ENCODE data around the gene LSM10. TPM values are rescaled to one million over a fixed set of nuclear protein-coding genes. Genes with fewer than 3 reads are reported as not detected.

LSM10 gene
- total RNA-seq, 1 experiment from 2014 or later, result 56.3 TPM

DNA sequence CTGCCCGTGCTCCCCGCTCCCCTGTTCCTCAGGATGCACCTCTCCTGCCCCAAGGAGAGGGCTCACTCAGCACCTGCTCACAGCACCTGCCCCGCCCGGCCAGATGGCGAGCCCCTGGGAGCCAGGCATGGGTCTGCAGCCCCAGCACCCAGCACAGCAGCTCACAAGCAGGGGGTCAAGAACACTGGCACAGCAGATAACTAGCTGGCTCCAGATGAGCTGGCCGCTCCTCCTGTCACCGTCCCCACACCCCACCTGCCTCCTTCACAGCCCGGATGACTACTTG, 53.4 kb downstream of the LSM10 start (continued):
- TF ChIP-seq, protein P1, sequence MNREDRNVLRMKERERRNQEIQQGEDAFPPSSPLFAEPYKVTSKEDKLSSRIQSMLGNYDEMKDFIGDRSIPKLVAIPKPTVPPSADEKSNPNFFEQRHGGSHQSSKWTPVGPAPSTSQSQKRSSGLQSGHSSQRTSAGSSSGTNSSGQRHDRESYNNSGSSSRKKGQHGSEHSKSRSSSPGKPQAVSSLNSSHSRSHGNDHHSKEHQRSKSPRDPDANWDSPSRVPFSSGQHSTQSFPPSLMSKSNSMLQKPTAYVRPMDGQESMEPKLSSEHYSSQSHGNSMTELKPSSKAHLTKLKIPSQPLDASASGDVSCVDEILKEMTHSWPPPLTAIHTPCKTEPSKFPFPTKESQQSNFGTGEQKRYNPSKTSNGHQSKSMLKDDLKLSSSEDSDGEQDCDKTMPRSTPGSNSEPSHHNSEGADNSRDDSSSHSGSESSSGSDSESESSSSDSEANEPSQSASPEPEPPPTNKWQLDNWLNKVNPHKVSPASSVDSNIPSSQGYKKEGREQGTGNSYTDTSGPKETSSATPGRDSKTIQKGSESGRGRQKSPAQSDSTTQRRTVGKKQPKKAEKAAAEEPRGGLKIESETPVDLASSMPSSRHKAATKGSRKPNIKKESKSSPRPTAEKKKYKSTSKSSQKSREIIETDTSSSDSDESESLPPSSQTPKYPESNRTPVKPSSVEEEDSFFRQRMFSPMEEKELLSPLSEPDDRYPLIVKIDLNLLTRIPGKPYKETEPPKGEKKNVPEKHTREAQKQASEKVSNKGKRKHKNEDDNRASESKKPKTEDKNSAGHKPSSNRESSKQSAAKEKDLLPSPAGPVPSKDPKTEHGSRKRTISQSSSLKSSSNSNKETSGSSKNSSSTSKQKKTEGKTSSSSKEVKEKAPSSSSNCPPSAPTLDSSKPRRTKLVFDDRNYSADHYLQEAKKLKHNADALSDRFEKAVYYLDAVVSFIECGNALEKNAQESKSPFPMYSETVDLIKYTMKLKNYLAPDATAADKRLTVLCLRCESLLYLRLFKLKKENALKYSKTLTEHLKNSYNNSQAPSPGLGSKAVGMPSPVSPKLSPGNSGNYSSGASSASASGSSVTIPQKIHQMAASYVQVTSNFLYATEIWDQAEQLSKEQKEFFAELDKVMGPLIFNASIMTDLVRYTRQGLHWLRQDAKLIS (CRISPR knock-in tag; IDR thresholded peaks at IDR 0.05; ENCODE audit: borderline replicate concordance), result no peak
- TF ChIP-seq FOXJ3 (CRISPR knock-in tag; IDR thresholded peaks at IDR 0.05; ENCODE audit: borderline replicate concordance) (no peak), OVOL2 (CRISPR knock-in tag; IDR thresholded peaks at IDR 0.05; ENCODE audit: borderline replicate concordance) (no peak), SOX15 (CRISPR knock-in tag; IDR thresholded peaks at IDR 0.05) (no peak), JUN (CRISPR knock-in tag; IDR thresholded peaks at IDR 0.05) (no peak), KAT7 (CRISPR knock-in tag; IDR thresholded peaks at IDR 0.05; ENCODE audit: borderline replicate concordance) (no peak), ZBTB21 (CRISPR knock-in tag; IDR thresholded peaks at IDR 0.05; ENCODE audit: borderline replicate concordance) (no peak)
- TF ChIP-seq, protein P2, sequence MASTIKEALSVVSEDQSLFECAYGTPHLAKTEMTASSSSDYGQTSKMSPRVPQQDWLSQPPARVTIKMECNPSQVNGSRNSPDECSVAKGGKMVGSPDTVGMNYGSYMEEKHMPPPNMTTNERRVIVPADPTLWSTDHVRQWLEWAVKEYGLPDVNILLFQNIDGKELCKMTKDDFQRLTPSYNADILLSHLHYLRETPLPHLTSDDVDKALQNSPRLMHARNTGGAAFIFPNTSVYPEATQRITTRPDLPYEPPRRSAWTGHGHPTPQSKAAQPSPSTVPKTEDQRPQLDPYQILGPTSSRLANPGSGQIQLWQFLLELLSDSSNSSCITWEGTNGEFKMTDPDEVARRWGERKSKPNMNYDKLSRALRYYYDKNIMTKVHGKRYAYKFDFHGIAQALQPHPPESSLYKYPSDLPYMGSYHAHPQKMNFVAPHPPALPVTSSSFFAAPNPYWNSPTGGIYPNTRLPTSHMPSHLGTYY (CRISPR knock-in tag; IDR thresholded peaks at IDR 0.05), result no peak
- TF ChIP-seq, protein P3, sequence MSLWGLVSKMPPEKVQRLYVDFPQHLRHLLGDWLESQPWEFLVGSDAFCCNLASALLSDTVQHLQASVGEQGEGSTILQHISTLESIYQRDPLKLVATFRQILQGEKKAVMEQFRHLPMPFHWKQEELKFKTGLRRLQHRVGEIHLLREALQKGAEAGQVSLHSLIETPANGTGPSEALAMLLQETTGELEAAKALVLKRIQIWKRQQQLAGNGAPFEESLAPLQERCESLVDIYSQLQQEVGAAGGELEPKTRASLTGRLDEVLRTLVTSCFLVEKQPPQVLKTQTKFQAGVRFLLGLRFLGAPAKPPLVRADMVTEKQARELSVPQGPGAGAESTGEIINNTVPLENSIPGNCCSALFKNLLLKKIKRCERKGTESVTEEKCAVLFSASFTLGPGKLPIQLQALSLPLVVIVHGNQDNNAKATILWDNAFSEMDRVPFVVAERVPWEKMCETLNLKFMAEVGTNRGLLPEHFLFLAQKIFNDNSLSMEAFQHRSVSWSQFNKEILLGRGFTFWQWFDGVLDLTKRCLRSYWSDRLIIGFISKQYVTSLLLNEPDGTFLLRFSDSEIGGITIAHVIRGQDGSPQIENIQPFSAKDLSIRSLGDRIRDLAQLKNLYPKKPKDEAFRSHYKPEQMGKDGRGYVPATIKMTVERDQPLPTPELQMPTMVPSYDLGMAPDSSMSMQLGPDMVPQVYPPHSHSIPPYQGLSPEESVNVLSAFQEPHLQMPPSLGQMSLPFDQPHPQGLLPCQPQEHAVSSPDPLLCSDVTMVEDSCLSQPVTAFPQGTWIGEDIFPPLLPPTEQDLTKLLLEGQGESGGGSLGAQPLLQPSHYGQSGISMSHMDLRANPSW (CRISPR knock-in tag; conservative IDR thresholded peaks at IDR 0.05; ENCODE audit: low read depth), result no peak
- TF ChIP-seq, protein P4, sequence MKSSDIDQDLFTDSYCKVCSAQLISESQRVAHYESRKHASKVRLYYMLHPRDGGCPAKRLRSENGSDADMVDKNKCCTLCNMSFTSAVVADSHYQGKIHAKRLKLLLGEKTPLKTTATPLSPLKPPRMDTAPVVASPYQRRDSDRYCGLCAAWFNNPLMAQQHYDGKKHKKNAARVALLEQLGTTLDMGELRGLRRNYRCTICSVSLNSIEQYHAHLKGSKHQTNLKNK (CRISPR knock-in tag; IDR thresholded peaks at IDR 0.05), result no peak
- TF ChIP-seq, protein P5, sequence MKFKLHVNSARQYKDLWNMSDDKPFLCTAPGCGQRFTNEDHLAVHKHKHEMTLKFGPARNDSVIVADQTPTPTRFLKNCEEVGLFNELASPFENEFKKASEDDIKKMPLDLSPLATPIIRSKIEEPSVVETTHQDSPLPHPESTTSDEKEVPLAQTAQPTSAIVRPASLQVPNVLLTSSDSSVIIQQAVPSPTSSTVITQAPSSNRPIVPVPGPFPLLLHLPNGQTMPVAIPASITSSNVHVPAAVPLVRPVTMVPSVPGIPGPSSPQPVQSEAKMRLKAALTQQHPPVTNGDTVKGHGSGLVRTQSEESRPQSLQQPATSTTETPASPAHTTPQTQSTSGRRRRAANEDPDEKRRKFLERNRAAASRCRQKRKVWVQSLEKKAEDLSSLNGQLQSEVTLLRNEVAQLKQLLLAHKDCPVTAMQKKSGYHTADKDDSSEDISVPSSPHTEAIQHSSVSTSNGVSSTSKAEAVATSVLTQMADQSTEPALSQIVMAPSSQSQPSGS (CRISPR knock-in tag; IDR thresholded peaks at IDR 0.05; ENCODE audit: borderline replicate concordance, low read depth), result no peak

DNA sequence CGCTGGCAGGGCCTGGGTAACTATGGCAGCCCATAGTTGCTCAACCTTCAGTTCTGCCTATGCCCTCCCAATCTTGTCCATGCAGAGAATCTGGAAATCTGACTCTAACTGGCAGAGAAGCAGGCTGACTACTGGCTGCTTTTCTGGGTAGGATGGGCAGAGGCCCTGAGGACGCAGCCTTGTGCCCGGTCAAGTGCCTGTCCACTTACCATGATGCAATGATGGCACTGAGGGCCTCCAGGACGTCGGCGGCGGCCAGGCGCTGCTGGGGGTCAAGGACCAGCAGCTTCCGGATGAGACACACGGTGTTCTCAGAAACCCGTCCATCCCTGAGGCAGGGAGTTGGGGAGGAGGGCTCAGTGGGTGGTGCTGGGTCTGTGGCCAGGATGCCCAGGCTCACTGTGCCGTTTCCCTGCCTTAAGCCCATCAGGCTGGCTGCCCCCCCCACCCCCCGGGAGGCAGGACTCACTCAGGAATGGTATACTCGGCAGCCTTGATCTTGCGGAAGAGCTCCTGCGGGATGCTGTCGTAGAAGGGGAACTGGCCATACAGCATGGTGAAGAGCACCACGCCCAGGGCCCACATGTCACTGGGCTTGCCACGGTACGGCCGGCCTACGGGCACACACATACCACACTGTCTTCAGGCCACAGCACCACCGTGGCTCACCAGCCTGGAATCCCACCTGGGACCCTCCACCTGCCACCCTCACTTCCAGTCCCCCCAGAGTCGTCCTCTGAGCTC, 53.9 kb downstream of the LSM10 start:
- TF ChIP-seq ZNF138 (CRISPR knock-in tag; conservative IDR thresholded peaks at IDR 0.05) (no peak), GRHL2 (CRISPR knock-in tag; IDR thresholded peaks at IDR 0.05; ENCODE audit: insufficient replicate concordance, severe bottlenecking) (no peak), TCF7 (CRISPR knock-in tag; IDR thresholded peaks at IDR 0.05; ENCODE audit: low read depth) (no peak), CBFB (CRISPR knock-in tag; IDR thresholded peaks at IDR 0.05; ENCODE audit: low read depth) (no peak), MYBL2 (CRISPR knock-in tag; IDR thresholded peaks at IDR 0.05) (no peak), ZNF317 (CRISPR knock-in tag; IDR thresholded peaks at IDR 0.05; ENCODE audit: borderline replicate concordance, low read depth) (no peak)
- TF ChIP-seq, protein P6, sequence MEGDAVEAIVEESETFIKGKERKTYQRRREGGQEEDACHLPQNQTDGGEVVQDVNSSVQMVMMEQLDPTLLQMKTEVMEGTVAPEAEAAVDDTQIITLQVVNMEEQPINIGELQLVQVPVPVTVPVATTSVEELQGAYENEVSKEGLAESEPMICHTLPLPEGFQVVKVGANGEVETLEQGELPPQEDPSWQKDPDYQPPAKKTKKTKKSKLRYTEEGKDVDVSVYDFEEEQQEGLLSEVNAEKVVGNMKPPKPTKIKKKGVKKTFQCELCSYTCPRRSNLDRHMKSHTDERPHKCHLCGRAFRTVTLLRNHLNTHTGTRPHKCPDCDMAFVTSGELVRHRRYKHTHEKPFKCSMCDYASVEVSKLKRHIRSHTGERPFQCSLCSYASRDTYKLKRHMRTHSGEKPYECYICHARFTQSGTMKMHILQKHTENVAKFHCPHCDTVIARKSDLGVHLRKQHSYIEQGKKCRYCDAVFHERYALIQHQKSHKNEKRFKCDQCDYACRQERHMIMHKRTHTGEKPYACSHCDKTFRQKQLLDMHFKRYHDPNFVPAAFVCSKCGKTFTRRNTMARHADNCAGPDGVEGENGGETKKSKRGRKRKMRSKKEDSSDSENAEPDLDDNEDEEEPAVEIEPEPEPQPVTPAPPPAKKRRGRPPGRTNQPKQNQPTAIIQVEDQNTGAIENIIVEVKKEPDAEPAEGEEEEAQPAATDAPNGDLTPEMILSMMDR (IDR thresholded peaks at IDR 0.05), result no peak
- TF ChIP-seq, protein P7, sequence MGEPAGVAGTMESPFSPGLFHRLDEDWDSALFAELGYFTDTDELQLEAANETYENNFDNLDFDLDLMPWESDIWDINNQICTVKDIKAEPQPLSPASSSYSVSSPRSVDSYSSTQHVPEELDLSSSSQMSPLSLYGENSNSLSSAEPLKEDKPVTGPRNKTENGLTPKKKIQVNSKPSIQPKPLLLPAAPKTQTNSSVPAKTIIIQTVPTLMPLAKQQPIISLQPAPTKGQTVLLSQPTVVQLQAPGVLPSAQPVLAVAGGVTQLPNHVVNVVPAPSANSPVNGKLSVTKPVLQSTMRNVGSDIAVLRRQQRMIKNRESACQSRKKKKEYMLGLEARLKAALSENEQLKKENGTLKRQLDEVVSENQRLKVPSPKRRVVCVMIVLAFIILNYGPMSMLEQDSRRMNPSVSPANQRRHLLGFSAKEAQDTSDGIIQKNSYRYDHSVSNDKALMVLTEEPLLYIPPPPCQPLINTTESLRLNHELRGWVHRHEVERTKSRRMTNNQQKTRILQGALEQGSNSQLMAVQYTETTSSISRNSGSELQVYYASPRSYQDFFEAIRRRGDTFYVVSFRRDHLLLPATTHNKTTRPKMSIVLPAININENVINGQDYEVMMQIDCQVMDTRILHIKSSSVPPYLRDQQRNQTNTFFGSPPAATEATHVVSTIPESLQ (CRISPR knock-in tag; IDR thresholded peaks at IDR 0.05), result no peak
- no peaks in the 10 kb centered on the region for H3K4me1 Mint-ChIP-seq
- ATAC-seq, result no peak
- DNase-seq (ENCODE audit: low spot score), result no peak
- ChIA-PET POLR2A (no interaction called here), CTCF (interaction anchor here (0.6 to 6.0 kb wide), 19 partner anchors 8 to 740 kb away, joined by 3 to 76 read pairs (median 11); partner anchors contain the start of genes EVA1B, OSCP1, SH3D21 and STK40)
- no peaks in the 10 kb centered on the region for H3K27me3 Mint-ChIP-seq (ENCODE audit: low read depth)
- peaks cover 19% of the 10 kb centered on the region for H3K36me3 Mint-ChIP-seq
- no peaks in the 10 kb centered on the region for H3K9me3 Mint-ChIP-seq
- H3K27ac Mint-ChIP-seq, result no peak overlapping the region
- no peak overlapping the region for H3K4me3 Mint-ChIP-seq
